Measurements from ENCODE around the gene SLC6A3. TPM values are rescaled to one million over a fixed set of nuclear protein-coding genes. Genes with fewer than 3 reads are reported as not detected.

SLC6A3 gene
- total RNA-seq, 1 experiment from 2014 or later = 0.05 TPM

DNA sequence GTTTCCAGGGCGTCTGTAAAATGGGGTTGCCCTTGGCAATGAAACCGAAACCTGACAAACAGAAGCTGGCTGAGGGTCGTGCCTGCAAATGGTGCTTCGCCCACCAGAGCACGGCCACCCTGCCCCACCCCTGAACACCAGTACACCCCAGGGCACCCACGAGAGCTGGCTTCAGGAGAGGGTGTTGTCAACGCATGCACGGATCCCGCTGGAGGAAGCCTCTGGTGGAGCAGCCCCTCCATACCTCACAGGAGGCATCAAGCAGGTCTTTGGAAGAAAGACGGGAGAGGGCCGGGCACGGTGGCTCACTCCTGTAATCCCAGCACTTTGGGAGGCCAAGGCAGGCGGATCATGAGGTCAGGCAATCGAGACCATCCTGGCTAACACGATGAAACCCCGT, 8.6 kb downstream of the SLC6A3 start:
- BruUV-seq (replicated peaks) = no TSS peak

DNA sequence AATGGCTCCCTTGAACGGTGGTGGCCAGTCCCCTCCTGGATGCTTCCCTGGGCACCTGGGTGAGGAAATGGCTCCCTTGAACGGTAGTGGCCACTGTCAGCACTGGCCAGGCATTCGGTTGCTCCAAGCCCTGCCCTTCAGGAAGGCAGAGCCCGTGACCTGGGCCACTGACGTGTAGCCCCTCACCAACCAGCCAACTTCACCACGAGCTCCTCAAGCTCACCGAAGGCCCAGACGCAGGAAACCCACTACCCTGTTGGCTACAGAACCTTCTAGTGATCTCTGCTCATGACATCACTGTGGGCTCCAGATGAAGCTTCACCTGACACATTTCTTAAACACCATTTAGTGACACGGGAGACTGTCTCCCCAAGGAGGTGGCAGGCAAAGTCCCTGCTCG, 9.2 kb downstream of the SLC6A3 start:
- no peak overlapping the region for H3K4me3 ChIP-seq (ENCODE audit: low read depth in 2 of 2, low read length in 2 of 2)
- no peaks in the 10 kb centered on the region for H3K9me3 ChIP-seq (ENCODE audit: control insufficient read depth, insufficient read depth, low read depth, low read length)
- in situ Hi-C loops (cut with HindIII; ENCODE audit: low pct_unique_long_range_greater_than_20kb, low sequenced_read_pairs) (no loop called here), intact Hi-C loops (cut with micrococcal nuclease; ENCODE audit: unreplicated experiment) (no loop called here)
- no peak for DNase-seq (ENCODE audit: low read depth, low spot score)
- ChIA-PET CTCF (no interaction called here), POLR2A (no interaction called here)
- TF ChIP-seq SIN3A (IDR thresholded peaks at IDR 0.05; ENCODE audit: borderline replicate concordance, insufficient read depth, low read depth, low read length) (no peak), POLR2AphosphoS5 (IDR thresholded peaks at IDR 0.05; ENCODE audit: low read depth, low read length) (no peak)
- BruUV-seq (replicated peaks) = no TSS peak
- H3K36me3 ChIP-seq (ENCODE audit: control insufficient read depth, insufficient read depth, low read length) = no peaks in the 10 kb centered on the region
- H3K27me3 ChIP-seq (ENCODE audit: control insufficient read depth, insufficient read depth, low read length) = peaks cover 3% of the 10 kb centered on the region
- ATAC-seq = no peak
- H3K4me1 ChIP-seq (ENCODE audit: control insufficient read depth, insufficient read depth, low read length) = peaks cover 6% of the 10 kb centered on the region; the same call in 1 of the 2 replicates
- H3K27ac ChIP-seq (ENCODE audit: low read length) = no peak overlapping the region

More for the DNA sequence above, 8.6 kb downstream of the SLC6A3 start:
- no peak for TF ChIP-seq TCF7L2 (IDR thresholded peaks at IDR 0.05; ENCODE audit: low read depth, low read length)
- TF ChIP-seq, protein P1, sequence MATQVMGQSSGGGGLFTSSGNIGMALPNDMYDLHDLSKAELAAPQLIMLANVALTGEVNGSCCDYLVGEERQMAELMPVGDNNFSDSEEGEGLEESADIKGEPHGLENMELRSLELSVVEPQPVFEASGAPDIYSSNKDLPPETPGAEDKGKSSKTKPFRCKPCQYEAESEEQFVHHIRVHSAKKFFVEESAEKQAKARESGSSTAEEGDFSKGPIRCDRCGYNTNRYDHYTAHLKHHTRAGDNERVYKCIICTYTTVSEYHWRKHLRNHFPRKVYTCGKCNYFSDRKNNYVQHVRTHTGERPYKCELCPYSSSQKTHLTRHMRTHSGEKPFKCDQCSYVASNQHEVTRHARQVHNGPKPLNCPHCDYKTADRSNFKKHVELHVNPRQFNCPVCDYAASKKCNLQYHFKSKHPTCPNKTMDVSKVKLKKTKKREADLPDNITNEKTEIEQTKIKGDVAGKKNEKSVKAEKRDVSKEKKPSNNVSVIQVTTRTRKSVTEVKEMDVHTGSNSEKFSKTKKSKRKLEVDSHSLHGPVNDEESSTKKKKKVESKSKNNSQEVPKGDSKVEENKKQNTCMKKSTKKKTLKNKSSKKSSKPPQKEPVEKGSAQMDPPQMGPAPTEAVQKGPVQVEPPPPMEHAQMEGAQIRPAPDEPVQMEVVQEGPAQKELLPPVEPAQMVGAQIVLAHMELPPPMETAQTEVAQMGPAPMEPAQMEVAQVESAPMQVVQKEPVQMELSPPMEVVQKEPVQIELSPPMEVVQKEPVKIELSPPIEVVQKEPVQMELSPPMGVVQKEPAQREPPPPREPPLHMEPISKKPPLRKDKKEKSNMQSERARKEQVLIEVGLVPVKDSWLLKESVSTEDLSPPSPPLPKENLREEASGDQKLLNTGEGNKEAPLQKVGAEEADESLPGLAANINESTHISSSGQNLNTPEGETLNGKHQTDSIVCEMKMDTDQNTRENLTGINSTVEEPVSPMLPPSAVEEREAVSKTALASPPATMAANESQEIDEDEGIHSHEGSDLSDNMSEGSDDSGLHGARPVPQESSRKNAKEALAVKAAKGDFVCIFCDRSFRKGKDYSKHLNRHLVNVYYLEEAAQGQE (IDR thresholded peaks at IDR 0.05; ENCODE audit: insufficient read depth in 1 of 2, low read depth in 2 of 2, low read length in 1 of 2) = no peak
- TF ChIP-seq SIN3A (IDR thresholded peaks at IDR 0.05; ENCODE audit: borderline replicate concordance, insufficient read depth, low read depth, low read length) = no peak
- TF ChIP-seq, protein P2, sequence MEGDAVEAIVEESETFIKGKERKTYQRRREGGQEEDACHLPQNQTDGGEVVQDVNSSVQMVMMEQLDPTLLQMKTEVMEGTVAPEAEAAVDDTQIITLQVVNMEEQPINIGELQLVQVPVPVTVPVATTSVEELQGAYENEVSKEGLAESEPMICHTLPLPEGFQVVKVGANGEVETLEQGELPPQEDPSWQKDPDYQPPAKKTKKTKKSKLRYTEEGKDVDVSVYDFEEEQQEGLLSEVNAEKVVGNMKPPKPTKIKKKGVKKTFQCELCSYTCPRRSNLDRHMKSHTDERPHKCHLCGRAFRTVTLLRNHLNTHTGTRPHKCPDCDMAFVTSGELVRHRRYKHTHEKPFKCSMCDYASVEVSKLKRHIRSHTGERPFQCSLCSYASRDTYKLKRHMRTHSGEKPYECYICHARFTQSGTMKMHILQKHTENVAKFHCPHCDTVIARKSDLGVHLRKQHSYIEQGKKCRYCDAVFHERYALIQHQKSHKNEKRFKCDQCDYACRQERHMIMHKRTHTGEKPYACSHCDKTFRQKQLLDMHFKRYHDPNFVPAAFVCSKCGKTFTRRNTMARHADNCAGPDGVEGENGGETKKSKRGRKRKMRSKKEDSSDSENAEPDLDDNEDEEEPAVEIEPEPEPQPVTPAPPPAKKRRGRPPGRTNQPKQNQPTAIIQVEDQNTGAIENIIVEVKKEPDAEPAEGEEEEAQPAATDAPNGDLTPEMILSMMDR (IDR thresholded peaks at IDR 0.05) = no peak
- TF ChIP-seq POLR2AphosphoS5 (IDR thresholded peaks at IDR 0.05; ENCODE audit: low read depth, low read length) = no peak
- Histone ChIP-seq H3K9me3 (ENCODE audit: control insufficient read depth, insufficient read depth, low read depth, low read length) (no peaks in the 10 kb centered on the region), H3K27ac (ENCODE audit: low read length) (no peak overlapping the region), H3K4me1 (ENCODE audit: control insufficient read depth, insufficient read depth, low read length) (peaks cover 6% of the 10 kb centered on the region; the same call in 1 of the 2 replicates), H3K4me3 (ENCODE audit: low read depth in 2 of 2, low read length in 2 of 2) (no peak overlapping the region), H3K27me3 (ENCODE audit: control insufficient read depth, insufficient read depth, low read length) (peaks cover 3% of the 10 kb centered on the region), H3K36me3 (ENCODE audit: control insufficient read depth, insufficient read depth, low read length) (no peaks in the 10 kb centered on the region)
- intact Hi-C loops (cut with micrococcal nuclease; ENCODE audit: unreplicated experiment) (no loop called here), in situ Hi-C loops (cut with HindIII; ENCODE audit: low pct_unique_long_range_greater_than_20kb, low sequenced_read_pairs) (no loop called here)
- POLR2A ChIA-PET = no interaction called here
- CTCF ChIA-PET = no interaction called here
- no peak for ATAC-seq
- DNase-seq (ENCODE audit: low read depth, low spot score) = no peak

DNA sequence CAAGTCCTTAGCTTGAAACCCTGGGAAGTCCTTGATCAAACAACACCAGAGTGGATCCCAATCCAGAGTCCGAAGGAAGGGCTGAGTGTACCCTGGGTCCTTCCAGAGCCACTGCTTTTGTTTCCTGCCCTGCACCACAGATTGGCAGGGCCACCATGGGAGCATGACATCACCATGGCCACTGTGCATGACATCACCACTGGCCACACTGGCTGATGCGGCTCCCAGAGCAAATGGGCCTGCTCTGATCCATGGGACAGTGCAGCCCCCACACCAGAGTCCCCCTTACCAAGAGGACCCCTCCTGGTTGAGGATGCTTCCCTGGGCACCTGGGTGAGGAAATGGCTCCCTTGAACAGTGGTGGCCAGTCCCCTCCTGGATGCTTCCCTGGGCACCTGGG, 9.9 kb downstream of the SLC6A3 start:
- Histone ChIP-seq H3K4me3 (ENCODE audit: low read depth in 2 of 2, low read length in 2 of 2) (no peak overlapping the region), H3K9me3 (ENCODE audit: control insufficient read depth, insufficient read depth, low read depth, low read length) (no peaks in the 10 kb centered on the region), H3K27me3 (ENCODE audit: control insufficient read depth, insufficient read depth, low read length) (no peaks in the 10 kb centered on the region; the same call in 1 of the 2 replicates), H3K27ac (ENCODE audit: low read length) (no peak overlapping the region), H3K4me1 (ENCODE audit: control insufficient read depth, insufficient read depth, low read length) (peaks cover 6% of the 10 kb centered on the region; the same call in 1 of the 2 replicates), H3K36me3 (ENCODE audit: control insufficient read depth, insufficient read depth, low read length) (no peaks in the 10 kb centered on the region)
- ChIA-PET CTCF (no interaction called here), POLR2A (no interaction called here)
- no peak for DNase-seq (ENCODE audit: low read depth, low spot score)
- no peak for ATAC-seq
- intact Hi-C loops (cut with micrococcal nuclease; ENCODE audit: unreplicated experiment) = no loop called here
- TF ChIP-seq, protein P2 (IDR thresholded peaks at IDR 0.05) = no peak
- TF ChIP-seq, protein P1 (IDR thresholded peaks at IDR 0.05; ENCODE audit: insufficient read depth in 1 of 2, low read depth in 2 of 2, low read length in 1 of 2) = no peak
- no peak for TF ChIP-seq TCF7L2 (IDR thresholded peaks at IDR 0.05; ENCODE audit: low read depth, low read length)
- in situ Hi-C loops (cut with HindIII; ENCODE audit: low pct_unique_long_range_greater_than_20kb, low sequenced_read_pairs) = no loop called here
- BruUV-seq (replicated peaks) = no TSS peak

All from Panc1 (cell line).